ENCODE data around the gene RNF148. TPM values are rescaled to one million over a fixed set of nuclear protein-coding genes. Genes with fewer than 3 reads are reported as not detected.
A peak's percentile ranks its signal among the peaks of the same experiment; 100 is the strongest.

The RNF148 gene
- total and polyA plus RNA-seq, 2 experiments from 2014 or later: 2.2 TPM; not detected in 1

GRCh38 chr7:122682815-122683550 lies 19.7 kb downstream of the RNF148 start:
- peaks cover 35% of the 10 kb centered on the region for H3K4me1 ChIP-seq (ENCODE audit: insufficient read depth)
- H2AFZ ChIP-seq: no peak overlapping the region
- peaks cover 11% of the 10 kb centered on the region; the same call in 2 of the 3 replicates for H3K9me3 Mint-ChIP-seq
- H3K4me3 Mint-ChIP-seq: no peak overlapping the region
- no peak overlapping the region for H3K27ac ChIP-seq (ENCODE audit: low read depth)
- H3K36me3 Mint-ChIP-seq (ENCODE audit: low read depth): peaks cover 6% of the 10 kb centered on the region; the same call in 1 of the 3 replicates
- no peaks in the 10 kb centered on the region for H3K79me2 ChIP-seq (replicated peaks; ENCODE audit: insufficient read depth)
- 0 out of 2 replicates have a peak overlapping the region, but pooled peaks have one; percentile 6 for H3K27ac Mint-ChIP-seq
- no peaks in the 10 kb centered on the region; the same call in 1 of the 2 replicates for H3F3A ChIP-seq (replicated peaks; ENCODE audit: low read depth)
- ATAC-seq (no peak), DNase-seq (ENCODE audit: low spot score) (no peak)
- TF ChIP-seq ETS1 (IDR thresholded peaks at IDR 0.05): no peak
- TF ChIP-seq ZNF462 (CRISPR knock-in tag; IDR thresholded peaks at IDR 0.05): no peak
- no peak for TF ChIP-seq STAT1 (IDR thresholded peaks at IDR 0.05; ENCODE audit: unreplicated experiment)
- TF ChIP-seq ZNF331 (CRISPR knock-in tag; IDR thresholded peaks at IDR 0.05; ENCODE audit: low read depth): no peak
- no peak for TF ChIP-seq REST (IDR thresholded peaks at IDR 0.05; ENCODE audit: unreplicated experiment)
- TF ChIP-seq CREB1 (CRISPR knock-in tag; IDR thresholded peaks at IDR 0.05; ENCODE audit: low read depth): no peak
- TF ChIP-seq ZNF114 (CRISPR knock-in tag; IDR thresholded peaks at IDR 0.05): no peak
- no peak for TF ChIP-seq CTCF (conservative IDR thresholded peaks at IDR 0.05; ENCODE audit: low read depth in 2 of 2)
- TF ChIP-seq EZH2phosphoT487 (IDR thresholded peaks at IDR 0.05; ENCODE audit: unreplicated experiment): no peak
- no peak for TF ChIP-seq EZH2 (IDR thresholded peaks at IDR 0.05; ENCODE audit: low read depth, unreplicated experiment)
- TF ChIP-seq NANOG (IDR thresholded peaks at IDR 0.05; ENCODE audit: borderline replicate concordance): no peak
- TF ChIP-seq JUNB (IDR thresholded peaks at IDR 0.05; ENCODE audit: unreplicated experiment): no peak
- H3K27me3 ChIP-seq (ENCODE audit: insufficient read depth): no peaks in the 10 kb centered on the region
- no peaks in the 10 kb centered on the region for H3K27me3 Mint-ChIP-seq (ENCODE audit: insufficient read depth, low read depth, poor library complexity)
- no peak overlapping the region for H3K4me3 ChIP-seq
- peaks cover 55% of the 10 kb centered on the region for H3K4me1 Mint-ChIP-seq
- no peaks in the 10 kb centered on the region for H3K36me3 ChIP-seq (ENCODE audit: insufficient read depth)
- H3K9me2 ChIP-seq (ENCODE audit: insufficient read depth): no peaks in the 10 kb centered on the region
- no peaks in the 10 kb centered on the region for H4K20me1 ChIP-seq (replicated peaks; ENCODE audit: insufficient read depth)
- H3K4me2 ChIP-seq: no peak overlapping the region
